IPS DF 19.7 (cell line): ENCODE data around the gene TUNAR.

Source experiments
- DNase-seq: peaks from one replicate; pipeline ENCODE4 v3.0.0-alpha.2; 2013; ENCODE audit warnings: low read depth, low spot score

The TUNAR gene

GRCh38 chr14:95876761-95877538, at the start of gene TUNAR:
Gene TUNAR (plus strand): TSS chr14:95876832.
- DNase-seq = no peak

GRCh38 chr14:95828649-95829265, 47.9 kb upstream of the TUNAR start:
- DNase-seq = no peak

- DNase-seq = no peak
Measured at GRCh38 chr14:95829321-95829720, 47.3 kb upstream of the TUNAR start.

- no peak for DNase-seq
Measured at GRCh38 chr14:95830386-95830785, 46.2 kb upstream of the TUNAR start.

GRCh38 chr14:95831041-95831440, 45.6 kb upstream of the TUNAR start:
- no peak for DNase-seq

- no peak for DNase-seq
Measured at GRCh38 chr14:95831468-95831867, 45.2 kb upstream of the TUNAR start.

- no peak for DNase-seq
Measured at GRCh38 chr14:95832012-95832411, 44.6 kb upstream of the TUNAR start.

GRCh38 chr14:95833429-95833828, 43.2 kb upstream of the TUNAR start:
- DNase-seq = no peak

- DNase-seq = no peak
Measured at GRCh38 chr14:95834496-95834895, 42.1 kb upstream of the TUNAR start.

- no peak for DNase-seq
Measured at GRCh38 chr14:95835121-95835730, 41.4 kb upstream of the TUNAR start.

GRCh38 chr14:95838862-95839261, 37.8 kb upstream of the TUNAR start:
- no peak for DNase-seq

GRCh38 chr14:95840094-95840700, 36.4 kb upstream of the TUNAR start:
- DNase-seq = no peak

- DNase-seq = no peak
Measured at GRCh38 chr14:95841668-95842067, 35.0 kb upstream of the TUNAR start.

- DNase-seq = no peak
Measured at GRCh38 chr14:95849761-95850160, 26.9 kb upstream of the TUNAR start.

- no peak for DNase-seq
Measured at GRCh38 chr14:95850429-95850828, 26.2 kb upstream of the TUNAR start.

GRCh38 chr14:95855606-95856005, 21.0 kb upstream of the TUNAR start:
- no peak for DNase-seq

GRCh38 chr14:95857275-95857674, 19.4 kb upstream of the TUNAR start:
- no peak for DNase-seq

GRCh38 chr14:95858893-95859292, 17.7 kb upstream of the TUNAR start:
- DNase-seq = no peak

GRCh38 chr14:95862243-95862642, 14.4 kb upstream of the TUNAR start:
- DNase-seq = no peak

- no peak for DNase-seq
Measured at GRCh38 chr14:95863295-95863694, 13.3 kb upstream of the TUNAR start.

GRCh38 chr14:95869776-95870175, 6.9 kb upstream of the TUNAR start:
- DNase-seq = no peak

GRCh38 chr14:95870772-95871171, 5.9 kb upstream of the TUNAR start:
- no peak for DNase-seq

GRCh38 chr14:95871531-95871930, 5.1 kb upstream of the TUNAR start:
- no peak for DNase-seq
